Thoracic aorta (tissue), 2 donors: ENCODE results near the gene GAD2. TPM values are rescaled to one million over a fixed set of nuclear protein-coding genes. Genes with fewer than 3 reads are reported as not detected.

ENCODE experiments used
- ATAC-seq: fragments of 150-250 bp; one replicate; pipeline ENCODE4 v1.8.0; 2017; ENCODE audit warnings: low read depth; ENCODE audit not compliant: insufficient number of reproducible peaks, low FRiP score
- DNase-seq: peaks from one replicate; pipeline ENCODE4 v3.0.0-alpha.2; 2020; ENCODE audit warnings: low spot score
- H3K27ac ChIP-seq, 2 donors: fragments of 200-600 bp; sonication (generic); 1 replicate in 1 of 2; 2 replicates in 1 of 2; pipeline ENCODE4 v1.5.1; 2016; ENCODE audit warnings: mild to moderate bottlenecking in 2 of 2, moderate library complexity in 2 of 2
- H3K27me3 ChIP-seq: fragments of 200-600 bp; sonication (generic); replicated peaks from 2 replicates; pipeline ENCODE4 v1.6.0; 2016; ENCODE audit warnings: mild to moderate bottlenecking; ENCODE audit not compliant: insufficient read depth
- H3K36me3 ChIP-seq: fragments of 200-600 bp; sonication (generic); one replicate; pipeline ENCODE4 v1.5.1; 2016
- H3K4me1 ChIP-seq, 2 donors: fragments of 200-600 bp; sonication (generic); 1 replicate in 1 of 2; 2 replicates in 1 of 2; pipeline versions ENCODE4 v1.5.1 to v1.6.0; 2016; ENCODE audit warnings: low read depth in 2 of 2, mild to moderate bottlenecking in 1 of 2; ENCODE audit not compliant: control insufficient read depth in 1 of 2
- H3K4me3 ChIP-seq: fragments of 200-600 bp; sonication (generic); 2 replicates; pipeline ENCODE4 v1.5.1; 2016; ENCODE audit warnings: mild to moderate bottlenecking
- H3K9me3 ChIP-seq: fragments of 200-600 bp; sonication (generic); 2 replicates; pipeline ENCODE4 v1.5.1; 2016
- total RNA-seq, 2 donors: library from RNA; depleted of rRNA; stranded (reverse); fragments of >200 nt; gene quantifications; one replicate each; pipeline versions ENCODE4 v1.1.0 to v1.2.3, GENCODE V29; 2016
- TF ChIP-seq, protein P1 (sequence below): fragments of 200-600 bp; sonication (generic); IDR thresholded peaks from one replicate; pipeline ENCODE4 v1.5.1; 2019; ENCODE audit warnings: antibody characterized with exemption

Gene GAD2
- not detected for total RNA-seq

- Histone ChIP-seq H3K27me3 (peaks cover 16% of the 10 kb centered on the region), H3K4me3 (peak within 1 kb of the TSS; percentile 59)
- TF ChIP-seq, protein P1, sequence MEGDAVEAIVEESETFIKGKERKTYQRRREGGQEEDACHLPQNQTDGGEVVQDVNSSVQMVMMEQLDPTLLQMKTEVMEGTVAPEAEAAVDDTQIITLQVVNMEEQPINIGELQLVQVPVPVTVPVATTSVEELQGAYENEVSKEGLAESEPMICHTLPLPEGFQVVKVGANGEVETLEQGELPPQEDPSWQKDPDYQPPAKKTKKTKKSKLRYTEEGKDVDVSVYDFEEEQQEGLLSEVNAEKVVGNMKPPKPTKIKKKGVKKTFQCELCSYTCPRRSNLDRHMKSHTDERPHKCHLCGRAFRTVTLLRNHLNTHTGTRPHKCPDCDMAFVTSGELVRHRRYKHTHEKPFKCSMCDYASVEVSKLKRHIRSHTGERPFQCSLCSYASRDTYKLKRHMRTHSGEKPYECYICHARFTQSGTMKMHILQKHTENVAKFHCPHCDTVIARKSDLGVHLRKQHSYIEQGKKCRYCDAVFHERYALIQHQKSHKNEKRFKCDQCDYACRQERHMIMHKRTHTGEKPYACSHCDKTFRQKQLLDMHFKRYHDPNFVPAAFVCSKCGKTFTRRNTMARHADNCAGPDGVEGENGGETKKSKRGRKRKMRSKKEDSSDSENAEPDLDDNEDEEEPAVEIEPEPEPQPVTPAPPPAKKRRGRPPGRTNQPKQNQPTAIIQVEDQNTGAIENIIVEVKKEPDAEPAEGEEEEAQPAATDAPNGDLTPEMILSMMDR: no peak
These were observed at the start of gene GAD2 for GRCh38 chr10:26216585-26217395. GAD2 (plus strand) TSS chr10:26216774; CDS start chr10:26216810, 36 bp downstream.

GRCh38 chr10:26169466-26169865, 47.1 kb upstream of the GAD2 start:
- Histone ChIP-seq H3K9me3 (no peaks in the 10 kb centered on the region), H3K4me3 (no peak overlapping the region), H3K27ac (no peak overlapping the region), H3K4me1 (no peaks in the 10 kb centered on the region), H3K27me3 (no peaks in the 10 kb centered on the region), H3K36me3 (no peaks in the 10 kb centered on the region)
- DNase-seq (no peak), ATAC-seq (no peak)
- TF ChIP-seq, protein P1: no peak

More at GRCh38 chr10:26216585-26217395, at the start of gene GAD2:
- no peak for ATAC-seq
- Histone ChIP-seq H3K9me3 (no peaks in the 10 kb centered on the region), H3K36me3 (no peaks in the 10 kb centered on the region), H3K27ac (no peak within 1 kb of the TSS), H3K4me1 (peaks cover 20 to 36% of the 10 kb centered on the region in 2 donors)
- no peak for DNase-seq

DNA sequence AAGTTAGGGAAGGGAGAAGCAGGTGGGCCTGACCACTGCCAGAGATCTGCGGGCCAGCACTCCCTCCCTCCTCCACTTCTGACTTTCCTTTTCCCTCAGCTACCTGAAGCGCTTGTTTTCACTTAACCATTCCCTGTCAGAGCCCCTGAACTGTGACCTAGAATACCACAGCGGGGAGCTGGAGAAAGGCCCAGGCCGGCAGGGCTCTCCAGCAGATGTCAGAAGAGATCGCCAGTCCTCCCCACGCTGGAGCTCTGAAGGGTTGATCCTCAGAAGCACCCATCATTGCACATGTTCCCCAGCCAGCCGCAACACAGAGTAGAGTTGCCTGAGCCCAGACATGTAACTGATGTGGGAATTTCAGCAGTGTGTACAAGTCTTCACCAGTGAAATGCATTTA, 44.4 kb upstream of the GAD2 start:
- TF ChIP-seq, protein P1: no peak
- no peak for DNase-seq
- no peaks in the 10 kb centered on the region for H3K36me3 ChIP-seq
- H3K4me1 ChIP-seq: no peaks in the 10 kb centered on the region
- no peaks in the 10 kb centered on the region for H3K9me3 ChIP-seq
- no peaks in the 10 kb centered on the region for H3K27me3 ChIP-seq
- H3K27ac ChIP-seq: no peak overlapping the region
- ATAC-seq: no peak
- H3K4me3 ChIP-seq: no peak overlapping the region

- H3K9me3 ChIP-seq: no peaks in the 10 kb centered on the region
- no peaks in the 10 kb centered on the region for H3K36me3 ChIP-seq
- no peak for DNase-seq
- H3K27me3 ChIP-seq: no peaks in the 10 kb centered on the region
- no peak overlapping the region for H3K4me3 ChIP-seq
- H3K4me1 ChIP-seq: no peaks in the 10 kb centered on the region
- H3K27ac ChIP-seq: no peak overlapping the region
- no peak for ATAC-seq
- TF ChIP-seq, protein P1: no peak
These were observed 42.7 kb upstream of the GAD2 start for GRCh38 chr10:26173837-26174236.

DNA sequence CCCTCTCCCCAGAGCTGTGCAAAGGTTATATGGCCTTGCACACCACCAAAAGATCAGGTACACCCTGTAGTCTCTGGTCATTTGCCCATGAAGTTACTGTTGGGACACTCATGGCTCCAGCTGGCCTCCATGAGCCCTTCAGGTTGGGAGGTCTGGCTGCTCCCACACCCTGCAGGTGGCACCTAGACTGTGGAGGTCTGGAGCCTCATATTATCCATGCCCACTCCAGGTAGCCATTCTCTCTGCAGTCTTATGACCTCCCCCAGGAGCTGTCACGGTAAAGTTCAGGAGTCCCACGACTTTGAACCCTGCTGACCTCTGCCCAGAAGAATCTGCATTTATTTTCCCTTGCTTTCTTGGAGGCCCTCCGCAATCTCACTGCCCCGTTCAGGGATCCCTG, 39.2 kb upstream of the GAD2 start:
- no peak overlapping the region for H3K4me3 ChIP-seq
- TF ChIP-seq, protein P1: no peak
- H3K27ac ChIP-seq: no peak overlapping the region
- no peaks in the 10 kb centered on the region for H3K36me3 ChIP-seq
- H3K4me1 ChIP-seq: no peaks in the 10 kb centered on the region
- no peaks in the 10 kb centered on the region for H3K9me3 ChIP-seq
- no peaks in the 10 kb centered on the region for H3K27me3 ChIP-seq
- ATAC-seq: no peak
- no peak for DNase-seq
